ENCODE measurements around the gene OR51G2.

DNA sequence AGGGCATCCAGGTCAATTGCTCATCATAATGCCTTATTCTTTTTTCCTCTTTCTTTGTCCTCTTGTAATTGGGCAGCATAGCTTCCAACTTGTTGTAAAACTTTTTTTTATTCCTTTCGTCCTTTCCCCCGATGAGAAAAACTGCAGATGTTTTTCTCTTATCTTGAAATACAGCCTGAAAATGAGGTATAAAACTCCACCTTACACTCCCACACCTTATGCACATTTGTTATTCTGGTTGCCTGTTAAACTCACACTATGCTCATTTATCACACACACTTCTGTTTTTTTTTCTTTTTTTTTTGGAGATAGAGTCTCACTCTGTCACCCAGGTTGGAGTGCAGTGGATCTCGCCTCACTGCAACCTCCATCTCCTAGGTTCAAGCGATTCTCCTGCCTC, 38.2 kb upstream of the OR51G2 start:
- TF ChIP-seq POLR2A (IDR thresholded peaks at IDR 0.05; ENCODE audit: low read length) (no peak), GATA1 (IDR thresholded peaks at IDR 0.05; ENCODE audit: low read depth, low read length) (no peak)

Measured in erythroblast (primary cell).